WTC11 (cell line): Measurements from ENCODE around the gene MRPS18B. TPM values are rescaled to one million over a fixed set of nuclear protein-coding genes. Genes with fewer than 3 reads are reported as not detected.
A peak's percentile ranks its signal among the peaks of the same experiment; 100 is the strongest.

Source experiments
- ATAC-seq: fragments of 200-7000 bp; cut with Tn5 transposase; 2 replicates; pipeline ENCODE4 v1.10.0; 2021; ENCODE audit warnings: mild to moderate bottlenecking, moderate library complexity
- CTCF ChIA-PET: fragments of 300-600 bp; sonication (Branson Sonifier 250); formaldehyde crosslinking; loops from one replicate; lab custom pipeline; 2021; ENCODE audit warnings: antibody characterized with exemption; lab: Charles Lee
- POLR2A ChIA-PET: fragments of 350-600 bp; sonication (Branson Sonifier 250); formaldehyde crosslinking; loops from one replicate; lab custom pipeline; 2021; ENCODE audit warnings: antibody characterized with exemption; lab: Charles Lee
- DNase-seq: peaks from one replicate; pipeline ENCODE4 v3.0.0; 2021; ENCODE audit warnings: low spot score
- H3K27ac Mint-ChIP-seq: 2 replicates; pipeline ENCODE4 v1.8.0; 2021; ENCODE audit warnings: mixed read lengths
- H3K27me3 Mint-ChIP-seq: 2 replicates; pipeline ENCODE4 v1.8.0; 2021; ENCODE audit warnings: low read depth, mild to moderate bottlenecking, moderate library complexity, mixed read lengths
- H3K36me3 Mint-ChIP-seq: 2 replicates; pipeline ENCODE4 v1.8.0; 2021; ENCODE audit warnings: mixed read lengths
- H3K4me1 Mint-ChIP-seq: 2 replicates; pipeline ENCODE4 v1.8.0; 2022; ENCODE audit warnings: mixed read lengths
- H3K4me3 Mint-ChIP-seq: 2 replicates; pipeline ENCODE4 v1.8.0; 2021; ENCODE audit warnings: mild to moderate bottlenecking, moderate library complexity, mixed read lengths
- H3K9me3 Mint-ChIP-seq: 2 replicates; pipeline ENCODE4 v1.8.0; 2021; ENCODE audit warnings: mixed read lengths
- CDX4 ChIP-seq: fragments of 250-450 bp; sonication (Bioruptor Pico); IDR thresholded peaks from 2 replicates; pipeline ENCODE4 v1.9.0; 2021; ENCODE audit warnings: moderate library complexity, mild to moderate bottlenecking, inconsistent platforms, borderline replicate concordance
- CREB1 ChIP-seq: sonication (generic); formaldehyde crosslinking; IDR thresholded peaks from 2 replicates; pipeline ENCODE4 v1.8.0; 2023; ENCODE audit warnings: mild to moderate bottlenecking, missing genetic modification reagents
- FOXJ3 ChIP-seq: sonication (generic); formaldehyde crosslinking; IDR thresholded peaks from 2 replicates; pipeline ENCODE4 v1.9.0; 2021; ENCODE audit warnings: missing genetic modification reagents, mild to moderate bottlenecking, borderline replicate concordance
- NR2C2 ChIP-seq: sonication (generic); formaldehyde crosslinking; IDR thresholded peaks from 2 replicates; pipeline ENCODE4 v1.8.0; 2022; ENCODE audit warnings: mild to moderate bottlenecking, missing genetic modification reagents
- PREB ChIP-seq: sonication (generic); formaldehyde crosslinking; IDR thresholded peaks from 2 replicates; pipeline ENCODE4 v1.8.1; 2022; ENCODE audit warnings: mild to moderate bottlenecking, missing genetic modification reagents, moderate library complexity, borderline replicate concordance
- SP1 ChIP-seq: sonication (generic); formaldehyde crosslinking; conservative IDR thresholded peaks from 2 replicates; pipeline ENCODE4 v1.8.1; 2022; ENCODE audit warnings: missing genetic modification reagents
- TEAD1 ChIP-seq: sonication (generic); formaldehyde crosslinking; IDR thresholded peaks from 2 replicates; pipeline ENCODE4 v1.8.0; 2022; ENCODE audit warnings: mild to moderate bottlenecking, missing genetic modification reagents
- USF2 ChIP-seq: sonication (generic); formaldehyde crosslinking; IDR thresholded peaks from 2 replicates; pipeline ENCODE4 v1.8.1; 2023; ENCODE audit warnings: mild to moderate bottlenecking, missing genetic modification reagents, moderate library complexity
- ZBTB21 ChIP-seq: sonication (generic); formaldehyde crosslinking; IDR thresholded peaks from 2 replicates; pipeline ENCODE4 v1.8.1; 2023; ENCODE audit warnings: mild to moderate bottlenecking, missing genetic modification reagents, borderline replicate concordance
- ZNF121 ChIP-seq: sonication (generic); formaldehyde crosslinking; IDR thresholded peaks from 2 replicates; pipeline ENCODE4 v1.8.0; 2023; ENCODE audit warnings: missing genetic modification reagents
- ZNF138 ChIP-seq: sonication (generic); formaldehyde crosslinking; conservative IDR thresholded peaks from 2 replicates; pipeline ENCODE4 v1.8.1; 2022; ENCODE audit warnings: mild to moderate bottlenecking, moderate library complexity, missing genetic modification reagents
- ZNF671 ChIP-seq: fragments of 250-450 bp; sonication (Bioruptor Pico); IDR thresholded peaks from 2 replicates; pipeline ENCODE4 v1.8.0; 2021; ENCODE audit warnings: mild to moderate bottlenecking
- total RNA-seq: library from RNA; stranded (reverse); gene quantifications from 3 replicates; pipeline ENCODE4 v1.2.3, GENCODE V29; 2021
- TF ChIP-seq, protein P1 (sequence below): sonication (generic); formaldehyde crosslinking; IDR thresholded peaks from 2 replicates; pipeline ENCODE4 v1.8.1; 2023; ENCODE audit warnings: mild to moderate bottlenecking, missing genetic modification reagents
- TF ChIP-seq, protein P2 (sequence below): sonication (generic); formaldehyde crosslinking; IDR thresholded peaks from 2 replicates; pipeline ENCODE4 v1.8.1; 2023; ENCODE audit warnings: mild to moderate bottlenecking, missing genetic modification reagents, borderline replicate concordance

Gene MRPS18B
- total RNA-seq, 1 experiment from 2014 or later, result 67.8 TPM

GRCh38 chr6:30626484-30627366 is 9.1 kb downstream of the MRPS18B start, which contains the start of gene ATAT1 (continued):
- TF ChIP-seq ZBTB21 (CRISPR knock-in tag) (no peak; the same call in 1 of the 2 replicates), ZNF138 (CRISPR knock-in tag) (no peak), TEAD1 (CRISPR knock-in tag) (no peak; the same call in 1 of the 2 replicates), CREB1 (CRISPR knock-in tag) (0 out of 2 replicates have a peak, but pooled peaks have one; percentile 67), ZNF671 (CRISPR knock-in tag) (0 out of 2 replicates have a peak, but pooled peaks have one; percentile 46), USF2 (CRISPR knock-in tag) (no peak), FOXJ3 (CRISPR knock-in tag) (no peak), ZNF121 (CRISPR knock-in tag) (no peak), NR2C2 (CRISPR knock-in tag) (peak; percentile 87), CDX4 (no peak), SP1 (peak; percentile 75)
- TF ChIP-seq, protein P1, sequence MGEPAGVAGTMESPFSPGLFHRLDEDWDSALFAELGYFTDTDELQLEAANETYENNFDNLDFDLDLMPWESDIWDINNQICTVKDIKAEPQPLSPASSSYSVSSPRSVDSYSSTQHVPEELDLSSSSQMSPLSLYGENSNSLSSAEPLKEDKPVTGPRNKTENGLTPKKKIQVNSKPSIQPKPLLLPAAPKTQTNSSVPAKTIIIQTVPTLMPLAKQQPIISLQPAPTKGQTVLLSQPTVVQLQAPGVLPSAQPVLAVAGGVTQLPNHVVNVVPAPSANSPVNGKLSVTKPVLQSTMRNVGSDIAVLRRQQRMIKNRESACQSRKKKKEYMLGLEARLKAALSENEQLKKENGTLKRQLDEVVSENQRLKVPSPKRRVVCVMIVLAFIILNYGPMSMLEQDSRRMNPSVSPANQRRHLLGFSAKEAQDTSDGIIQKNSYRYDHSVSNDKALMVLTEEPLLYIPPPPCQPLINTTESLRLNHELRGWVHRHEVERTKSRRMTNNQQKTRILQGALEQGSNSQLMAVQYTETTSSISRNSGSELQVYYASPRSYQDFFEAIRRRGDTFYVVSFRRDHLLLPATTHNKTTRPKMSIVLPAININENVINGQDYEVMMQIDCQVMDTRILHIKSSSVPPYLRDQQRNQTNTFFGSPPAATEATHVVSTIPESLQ (CRISPR knock-in tag), result no peak
- TF ChIP-seq, protein P2, sequence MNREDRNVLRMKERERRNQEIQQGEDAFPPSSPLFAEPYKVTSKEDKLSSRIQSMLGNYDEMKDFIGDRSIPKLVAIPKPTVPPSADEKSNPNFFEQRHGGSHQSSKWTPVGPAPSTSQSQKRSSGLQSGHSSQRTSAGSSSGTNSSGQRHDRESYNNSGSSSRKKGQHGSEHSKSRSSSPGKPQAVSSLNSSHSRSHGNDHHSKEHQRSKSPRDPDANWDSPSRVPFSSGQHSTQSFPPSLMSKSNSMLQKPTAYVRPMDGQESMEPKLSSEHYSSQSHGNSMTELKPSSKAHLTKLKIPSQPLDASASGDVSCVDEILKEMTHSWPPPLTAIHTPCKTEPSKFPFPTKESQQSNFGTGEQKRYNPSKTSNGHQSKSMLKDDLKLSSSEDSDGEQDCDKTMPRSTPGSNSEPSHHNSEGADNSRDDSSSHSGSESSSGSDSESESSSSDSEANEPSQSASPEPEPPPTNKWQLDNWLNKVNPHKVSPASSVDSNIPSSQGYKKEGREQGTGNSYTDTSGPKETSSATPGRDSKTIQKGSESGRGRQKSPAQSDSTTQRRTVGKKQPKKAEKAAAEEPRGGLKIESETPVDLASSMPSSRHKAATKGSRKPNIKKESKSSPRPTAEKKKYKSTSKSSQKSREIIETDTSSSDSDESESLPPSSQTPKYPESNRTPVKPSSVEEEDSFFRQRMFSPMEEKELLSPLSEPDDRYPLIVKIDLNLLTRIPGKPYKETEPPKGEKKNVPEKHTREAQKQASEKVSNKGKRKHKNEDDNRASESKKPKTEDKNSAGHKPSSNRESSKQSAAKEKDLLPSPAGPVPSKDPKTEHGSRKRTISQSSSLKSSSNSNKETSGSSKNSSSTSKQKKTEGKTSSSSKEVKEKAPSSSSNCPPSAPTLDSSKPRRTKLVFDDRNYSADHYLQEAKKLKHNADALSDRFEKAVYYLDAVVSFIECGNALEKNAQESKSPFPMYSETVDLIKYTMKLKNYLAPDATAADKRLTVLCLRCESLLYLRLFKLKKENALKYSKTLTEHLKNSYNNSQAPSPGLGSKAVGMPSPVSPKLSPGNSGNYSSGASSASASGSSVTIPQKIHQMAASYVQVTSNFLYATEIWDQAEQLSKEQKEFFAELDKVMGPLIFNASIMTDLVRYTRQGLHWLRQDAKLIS, result no peak
- TF ChIP-seq, all 79 proteins: peak for 17

- TF ChIP-seq PREB (CRISPR knock-in tag), result no peak
- Mint-ChIP-seq H3K4me1 (no peaks in the 10 kb centered on the region), H3K9me3 (no peaks in the 10 kb centered on the region; the same call in 1 of the 2 replicates), H3K36me3 (peaks cover 43% of the 10 kb centered on the region), H3K4me3 (no peak overlapping the region), H3K27me3 (no peaks in the 10 kb centered on the region), H3K27ac (no peak overlapping the region)
- no peak for DNase-seq
- POLR2A ChIA-PET, result interaction anchor here (0.7 kb wide), 1 partner anchor 9 kb away, joined by 3 read pairs; no protein-coding TSS in a partner anchor
- CTCF ChIA-PET, result no interaction called here
- ATAC-seq, result no peak
These were observed 18.2 kb downstream of the MRPS18B start for GRCh38 chr6:30635834-30636233.
